Glomerular endothelial cell (primary cell): ENCODE results near the gene AGBL1. TPM values are rescaled to one million over a fixed set of nuclear protein-coding genes. Genes with fewer than 3 reads are reported as not detected.

Experiments used
- DNase-seq: peaks from one replicate; pipeline ENCODE4 v3.0.0-alpha.2; 2011; ENCODE audit warnings: low read depth, low spot score; ENCODE audit errors: extremely low read depth
- total RNA-seq: library from RNA; depleted of rRNA; stranded (reverse); fragments of >200 nt; gene quantifications from 2 replicates; pipeline ENCODE4 v1.2.3, GENCODE V29; 2015

AGBL1 gene
- total RNA-seq, 1 donor from 2014 or later, result not detected

DNA sequence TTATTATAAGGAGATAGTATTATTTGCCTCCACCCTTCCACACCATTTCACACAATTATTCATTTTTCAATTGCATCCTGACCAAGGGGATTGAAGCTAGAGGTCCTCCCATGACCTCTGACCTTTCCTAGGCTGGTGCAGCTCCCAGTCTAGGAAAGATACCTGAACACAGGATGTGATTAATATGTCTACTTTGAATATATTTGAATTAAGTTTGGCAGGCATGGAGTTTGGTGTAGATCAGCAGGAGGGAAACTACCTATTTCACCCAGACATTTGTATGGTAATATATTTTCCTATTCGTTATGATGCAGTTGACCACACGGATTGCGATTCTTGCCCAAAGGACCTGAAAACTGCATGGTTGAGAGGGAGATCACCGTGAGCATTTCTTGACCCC lies 596.3 kb downstream of the AGBL1 start:
- no peak for DNase-seq

DNA sequence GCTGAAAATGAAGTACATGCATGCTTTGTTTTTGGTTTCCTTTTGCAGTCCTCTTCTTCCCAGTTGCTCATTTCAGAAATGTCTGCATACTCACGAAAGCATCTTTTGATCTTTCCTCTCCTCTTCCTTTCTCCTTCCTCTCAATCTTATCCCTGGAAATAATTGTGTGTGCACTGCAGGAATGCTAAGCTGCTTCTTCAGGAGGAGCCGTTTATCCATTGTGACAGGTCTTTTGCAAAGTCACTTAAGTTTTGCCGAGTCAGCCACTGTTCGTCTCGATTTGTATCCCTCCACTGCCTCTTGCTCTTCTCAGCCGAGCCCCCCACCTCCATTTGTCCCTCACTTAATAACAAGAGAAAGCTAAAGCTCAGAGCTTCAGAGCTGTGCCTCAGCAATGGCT lies 597.6 kb downstream of the AGBL1 start:
- no peak for DNase-seq

DNA sequence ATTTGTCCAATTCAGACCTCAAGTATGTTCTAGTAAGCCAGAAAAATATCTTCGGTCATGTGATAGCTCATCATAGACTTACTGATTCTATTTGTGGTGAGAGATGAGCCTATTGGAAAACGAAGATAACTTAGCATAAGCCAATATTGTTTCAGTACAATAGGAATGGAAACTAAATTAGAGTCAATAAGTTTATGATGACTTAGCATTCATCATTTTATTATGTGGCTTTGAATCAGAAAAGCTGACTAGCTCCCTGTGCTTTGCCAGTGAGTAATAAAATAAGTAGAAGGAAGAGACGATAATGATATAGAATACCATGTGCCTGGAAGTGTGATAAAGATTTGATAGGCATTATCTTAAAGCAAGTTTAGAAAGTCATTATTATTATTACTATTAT lies 605.6 kb downstream of the AGBL1 start:
- no peak for DNase-seq

DNA sequence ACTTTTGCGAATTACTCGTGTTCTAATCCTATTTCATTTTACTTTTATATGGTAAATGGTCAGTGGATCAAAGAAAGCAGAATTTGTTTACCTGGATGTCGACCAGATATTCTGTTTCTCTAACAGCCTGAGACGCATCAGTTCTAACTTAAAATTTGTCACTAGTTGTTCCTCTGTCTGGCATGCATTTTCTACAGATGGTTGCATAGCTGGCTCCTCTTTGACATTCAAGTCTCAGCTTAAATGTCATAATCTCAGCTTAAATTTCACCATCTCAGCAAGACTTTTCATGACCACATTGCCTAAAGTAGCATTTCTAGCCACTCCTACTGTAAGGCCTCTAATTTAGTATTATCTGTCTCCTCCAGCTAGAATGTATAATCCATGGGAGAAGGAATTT lies 609.3 kb downstream of the AGBL1 start:
- DNase-seq, result no peak

DNA sequence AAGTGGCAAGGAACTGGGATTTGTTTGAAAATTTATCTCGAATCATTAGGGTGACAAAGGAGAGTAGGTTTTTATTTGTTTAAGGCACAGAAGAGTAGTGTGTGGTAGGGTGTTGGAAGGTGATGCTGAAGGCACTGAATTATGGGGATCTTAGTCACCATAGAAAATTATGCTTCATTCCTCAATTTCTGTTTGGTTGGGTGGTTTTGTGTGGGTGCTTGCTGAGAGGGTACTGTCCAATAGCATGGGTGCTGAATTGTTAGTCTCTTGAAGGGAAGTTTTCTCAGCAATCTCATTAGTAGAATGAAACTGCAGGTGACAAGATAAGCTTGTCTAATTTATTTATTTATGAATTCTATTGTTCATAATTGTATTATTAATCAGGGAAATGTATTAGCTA lies 610.9 kb downstream of the AGBL1 start:
- no peak for DNase-seq

DNA sequence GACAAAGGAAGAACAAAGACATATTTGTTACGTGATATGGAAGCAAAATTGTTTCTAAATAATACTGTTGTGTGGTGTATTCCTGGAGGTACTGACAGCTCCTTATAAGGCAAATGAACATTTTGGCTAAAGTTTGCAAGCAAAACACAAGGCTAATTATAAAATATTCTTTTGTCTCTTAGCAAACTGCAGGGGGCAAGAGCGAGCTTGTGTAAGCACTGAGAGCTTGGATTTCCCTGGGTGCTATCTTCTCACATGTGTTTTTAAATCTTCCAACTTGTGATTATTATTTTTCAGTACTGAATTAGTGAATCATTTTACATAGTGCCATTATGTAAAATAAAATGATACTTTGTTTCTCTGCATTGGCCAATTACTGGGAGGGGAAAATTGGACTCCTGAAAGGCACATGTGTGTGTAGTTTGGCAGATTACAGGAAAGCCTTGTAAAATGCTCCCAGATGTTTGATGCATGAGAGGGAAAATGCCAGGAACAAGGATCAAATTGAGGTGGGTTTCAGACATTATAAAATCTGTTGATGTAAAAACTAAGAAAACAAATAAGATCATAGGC lies 611.5 kb downstream of the AGBL1 start:
- DNase-seq, result no peak

DNA sequence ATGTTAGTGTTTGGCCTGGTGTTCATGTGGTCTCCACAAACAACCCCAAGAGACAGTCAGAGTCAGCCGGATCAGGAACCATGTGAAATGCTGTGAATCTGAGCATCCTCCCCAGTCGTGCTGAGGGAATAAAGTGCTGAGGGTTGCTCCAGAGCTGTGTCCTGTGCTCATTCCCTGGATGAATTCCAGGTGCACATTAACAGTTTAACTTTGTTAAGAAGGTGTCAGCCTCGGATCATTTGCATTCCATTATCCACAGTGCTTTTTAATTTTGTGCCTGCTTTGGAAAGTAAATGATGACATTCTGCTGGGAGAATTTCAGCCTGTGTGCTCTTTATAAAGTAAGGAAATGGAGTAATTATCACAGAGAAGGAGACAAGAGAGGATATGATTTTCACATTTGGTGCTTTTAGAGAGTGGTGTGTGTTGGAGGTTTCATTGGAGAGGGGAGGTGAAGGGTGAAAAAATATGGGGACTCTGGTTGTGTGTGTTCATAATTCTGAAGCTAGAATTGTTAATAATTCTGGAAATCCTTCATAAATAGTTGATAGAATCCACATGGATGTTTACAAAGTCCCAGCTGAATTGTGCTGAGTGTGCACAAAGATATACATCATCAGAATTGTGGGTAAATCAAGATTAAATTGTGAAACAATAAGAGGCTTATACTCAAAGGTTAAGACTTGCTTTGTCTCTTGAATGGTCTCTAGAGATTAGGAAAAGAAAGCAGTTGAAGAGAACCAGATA lies 621.4 kb downstream of the AGBL1 start:
- DNase-seq, result no peak

DNA sequence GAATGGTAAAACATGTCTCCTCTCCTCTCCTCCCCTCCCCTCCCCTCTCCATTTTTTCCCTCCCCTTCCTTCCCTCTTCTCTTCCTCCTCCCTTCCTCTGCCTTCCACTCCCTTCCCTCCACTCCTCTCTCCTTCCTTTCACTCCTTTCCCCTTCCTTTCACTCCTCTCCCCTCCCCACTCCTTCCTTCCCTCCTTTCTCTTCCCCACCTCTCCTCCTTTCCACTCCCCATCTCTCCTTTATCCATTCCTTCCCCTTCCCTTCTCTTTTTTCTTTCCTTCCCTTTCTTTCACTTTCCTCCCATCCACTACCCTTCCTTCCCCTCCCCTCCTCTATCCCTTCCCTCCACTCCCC lies 621.9 kb downstream of the AGBL1 start:
- no peak for DNase-seq

DNA sequence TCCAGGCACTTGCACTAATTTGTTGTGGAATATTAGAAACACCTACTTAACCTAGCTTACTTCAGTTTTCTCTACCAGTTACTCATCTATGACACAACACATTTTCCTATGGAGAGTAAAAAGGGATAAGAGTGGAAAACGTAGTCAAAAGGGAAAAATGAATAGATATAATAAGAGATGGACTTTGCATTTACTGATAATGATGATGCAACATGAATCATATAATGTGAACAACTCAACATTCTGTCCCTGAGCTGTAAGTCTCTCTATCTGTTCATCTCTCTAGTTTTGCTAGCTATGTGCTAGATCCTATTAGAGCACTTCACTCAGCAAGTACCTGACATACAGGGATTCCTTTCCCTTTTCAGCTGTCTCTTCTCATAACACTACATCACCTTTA lies 627.1 kb downstream of the AGBL1 start:
- DNase-seq, result no peak

DNA sequence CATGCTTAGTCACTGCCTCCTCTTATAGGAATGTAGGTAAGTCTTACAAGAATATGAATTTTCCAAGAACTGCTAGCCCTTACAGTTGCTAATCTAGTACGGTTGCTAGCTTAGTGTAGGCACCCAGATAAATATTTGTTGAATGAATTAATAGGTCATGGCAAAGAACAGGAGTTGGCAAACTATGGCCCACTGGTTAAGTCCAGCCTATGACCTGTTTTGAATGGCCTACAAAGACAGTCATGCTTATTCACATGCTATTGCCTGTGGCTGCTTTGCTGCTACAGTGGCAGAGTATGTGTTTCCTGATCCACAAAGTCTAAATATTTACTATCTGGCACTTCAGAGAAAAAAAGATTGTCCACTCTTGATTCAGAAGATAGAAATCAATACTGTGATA lies 631.8 kb downstream of the AGBL1 start:
- DNase-seq, result no peak

DNA sequence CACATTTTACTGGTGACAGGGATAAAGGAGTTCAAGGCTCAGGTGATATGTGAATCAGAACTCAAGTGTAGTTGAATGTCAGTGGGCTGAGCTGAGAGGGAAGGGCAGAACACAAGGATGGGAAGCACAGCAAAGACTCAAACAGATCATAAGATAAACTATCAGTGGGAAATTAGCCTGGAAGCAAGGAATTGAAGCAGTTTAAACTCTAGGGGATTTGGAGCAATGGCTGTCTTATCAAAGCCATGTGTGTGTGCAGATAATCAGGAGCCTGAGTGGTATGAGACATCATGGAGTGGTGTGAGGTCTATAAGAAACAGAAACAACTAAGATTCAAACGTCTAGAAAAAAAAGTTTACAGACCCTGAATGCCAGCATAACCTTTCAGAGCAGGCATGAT lies 634.6 kb downstream of the AGBL1 start:
- no peak for DNase-seq

DNA sequence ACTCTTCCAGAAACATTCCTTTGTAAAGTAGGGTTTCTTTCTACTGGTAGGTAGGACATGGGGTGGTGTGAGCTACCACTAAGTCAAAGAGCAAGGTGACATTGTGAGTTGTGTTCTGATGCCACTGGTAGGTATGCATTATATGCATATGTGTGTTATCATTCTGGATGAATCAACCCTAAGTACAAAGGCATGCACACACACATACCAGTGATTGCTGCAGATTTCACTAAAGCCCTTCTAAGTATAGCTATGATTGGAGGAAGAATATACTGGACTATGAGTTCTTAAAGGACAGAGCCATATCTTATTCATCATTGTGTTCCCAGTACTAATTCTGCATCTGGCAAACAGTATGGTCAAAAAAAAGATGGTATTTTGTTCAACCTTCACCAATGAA lies 646.0 kb downstream of the AGBL1 start:
- no peak for DNase-seq

DNA sequence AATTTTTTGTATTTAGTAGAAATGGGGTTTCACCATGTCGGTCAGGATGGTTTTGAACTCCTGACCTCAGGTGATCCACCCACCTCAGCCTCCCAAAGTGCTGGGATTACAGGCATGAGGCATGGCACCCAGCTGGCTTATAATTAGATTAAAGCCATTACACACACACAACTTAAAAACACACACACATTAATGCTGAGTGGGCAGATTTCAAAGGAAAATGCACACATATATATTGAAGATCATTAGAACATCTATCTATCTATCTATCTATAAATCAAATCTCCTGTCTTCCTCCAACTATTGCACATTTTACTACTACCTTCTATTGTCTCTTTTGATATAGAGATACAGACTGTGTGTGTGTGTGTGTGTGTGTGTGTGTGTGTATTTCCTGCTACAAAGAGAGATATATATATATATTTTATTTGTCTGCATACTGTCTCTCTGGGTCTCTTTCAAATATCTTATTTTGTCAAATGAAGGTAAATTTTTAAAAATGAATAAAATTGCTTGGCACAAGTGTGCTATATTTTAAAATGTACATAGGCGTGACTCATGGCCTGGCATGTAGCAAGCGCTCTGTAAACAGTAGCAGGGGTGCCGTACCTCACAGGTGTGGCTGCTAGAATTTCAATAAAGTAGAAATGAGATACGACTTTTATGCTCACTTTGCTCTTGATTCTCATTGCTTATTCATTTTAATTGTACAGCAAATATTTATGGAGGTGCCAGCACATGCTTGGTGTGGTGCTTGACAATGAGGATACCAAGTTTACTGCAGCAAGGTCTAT lies 655.8 kb downstream of the AGBL1 start:
- DNase-seq, result no peak

DNA sequence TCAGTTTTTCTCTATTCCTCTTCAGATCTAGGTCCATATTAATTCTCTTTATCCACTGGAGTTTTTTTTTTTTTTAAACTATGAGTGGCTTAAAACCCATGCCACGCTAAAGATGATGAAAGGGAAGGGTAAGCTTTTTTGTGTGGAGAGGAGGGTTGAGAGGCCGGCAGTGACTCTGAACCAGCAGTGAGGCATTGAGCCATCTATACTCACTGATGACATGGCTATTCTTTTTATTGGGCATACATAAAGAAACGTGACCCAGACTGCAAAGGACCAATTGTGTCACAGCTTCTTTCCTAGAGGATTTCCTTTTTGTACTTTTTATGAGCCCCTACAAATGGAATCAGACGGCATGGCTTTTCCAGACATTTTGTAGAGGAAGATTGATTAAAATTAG lies 662.2 kb downstream of the AGBL1 start:
- DNase-seq, result no peak

DNA sequence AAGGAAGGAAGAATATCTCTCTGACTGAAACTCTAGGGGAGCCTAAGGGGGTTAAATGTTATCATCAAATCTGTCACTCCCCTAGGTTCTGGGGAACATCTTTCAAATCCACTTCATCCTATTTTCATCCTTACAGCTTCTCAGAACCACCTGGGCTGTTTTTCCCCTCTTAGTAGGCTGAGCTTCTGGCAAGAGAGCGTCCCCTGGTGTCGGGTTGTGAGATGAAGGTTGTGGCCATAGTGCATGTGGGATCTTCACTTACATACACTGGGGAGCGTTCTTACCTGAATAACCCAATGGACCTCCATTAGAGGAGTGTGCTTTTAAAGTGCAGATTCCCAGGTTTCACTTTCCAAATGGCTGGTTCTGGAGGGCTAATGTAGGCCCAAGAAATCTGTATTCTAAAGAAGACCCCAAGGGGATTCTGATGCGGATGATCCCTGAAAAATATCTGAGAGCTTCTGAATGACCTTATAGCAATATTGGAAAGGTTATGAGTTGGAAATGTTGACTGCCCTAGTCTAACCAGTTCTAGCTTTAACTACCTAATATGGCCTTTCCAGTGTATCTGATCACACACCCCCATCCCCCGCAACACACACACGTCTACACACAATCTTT lies 663.7 kb downstream of the AGBL1 start:
- no peak for DNase-seq

DNA sequence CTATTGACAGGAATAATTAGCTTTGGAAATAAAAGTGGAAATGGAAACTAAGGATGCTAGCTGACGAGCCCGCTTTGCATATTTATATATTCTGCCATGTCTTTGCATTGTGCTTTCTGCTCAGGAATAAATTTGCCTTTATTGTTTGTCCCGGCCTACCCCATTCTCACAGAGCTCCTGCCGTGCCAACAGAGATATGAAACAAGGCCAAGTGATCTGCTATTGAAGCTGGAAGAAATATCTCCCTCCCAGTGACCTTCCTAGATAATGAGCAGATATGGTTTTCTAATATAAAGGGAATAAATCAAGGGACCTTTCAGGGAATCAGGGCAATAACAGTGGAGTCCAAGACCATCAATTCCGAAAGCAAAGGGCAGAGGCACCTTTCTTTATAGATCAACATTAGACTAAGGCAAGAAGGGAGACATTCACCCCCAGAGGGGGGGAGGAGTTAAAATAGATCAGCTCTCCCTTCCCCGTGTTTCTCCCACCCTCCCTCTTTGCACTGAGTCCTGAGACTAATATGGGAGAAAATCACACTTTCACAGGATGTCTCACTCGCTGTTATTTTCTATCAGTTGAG lies 664.6 kb downstream of the AGBL1 start:
- no peak for DNase-seq

DNA sequence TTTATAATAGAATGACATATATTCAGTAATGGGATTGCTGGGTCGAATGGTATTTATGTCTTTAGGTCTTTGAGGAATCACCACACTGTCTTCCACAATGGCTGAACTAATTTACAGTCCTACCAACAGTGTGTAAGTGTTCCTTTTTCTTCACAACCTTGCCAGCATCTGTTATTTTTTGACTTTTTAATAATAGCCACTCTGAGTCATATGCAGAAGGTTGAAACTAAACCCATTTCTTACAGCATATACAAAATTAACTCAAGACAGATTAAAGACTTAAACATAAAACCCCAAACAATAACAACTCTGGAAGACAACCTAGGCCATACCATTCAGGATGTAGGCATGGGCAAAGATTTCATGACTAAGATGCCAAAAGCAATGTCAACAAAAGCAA lies 671.4 kb downstream of the AGBL1 start:
- DNase-seq, result no peak

DNA sequence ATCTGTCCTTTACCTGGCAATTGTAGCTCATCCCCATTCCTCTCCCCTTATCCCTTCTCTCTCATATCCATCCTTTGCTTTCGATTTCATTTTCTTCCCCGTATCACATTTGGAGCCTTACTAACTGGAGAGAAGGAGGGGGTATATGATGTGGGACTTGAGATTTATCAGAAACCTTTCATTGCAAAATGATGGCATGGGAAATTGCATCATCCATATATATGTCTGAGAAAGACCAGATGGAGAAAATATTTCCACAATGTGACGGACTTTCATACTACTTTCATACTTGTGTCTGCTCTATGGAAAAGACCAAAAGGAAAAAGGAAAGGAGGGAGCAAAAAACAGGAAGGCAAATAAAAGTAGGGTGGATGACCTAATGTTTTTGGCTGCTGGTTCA lies 675.2 kb downstream of the AGBL1 start:
- DNase-seq, result no peak

DNA sequence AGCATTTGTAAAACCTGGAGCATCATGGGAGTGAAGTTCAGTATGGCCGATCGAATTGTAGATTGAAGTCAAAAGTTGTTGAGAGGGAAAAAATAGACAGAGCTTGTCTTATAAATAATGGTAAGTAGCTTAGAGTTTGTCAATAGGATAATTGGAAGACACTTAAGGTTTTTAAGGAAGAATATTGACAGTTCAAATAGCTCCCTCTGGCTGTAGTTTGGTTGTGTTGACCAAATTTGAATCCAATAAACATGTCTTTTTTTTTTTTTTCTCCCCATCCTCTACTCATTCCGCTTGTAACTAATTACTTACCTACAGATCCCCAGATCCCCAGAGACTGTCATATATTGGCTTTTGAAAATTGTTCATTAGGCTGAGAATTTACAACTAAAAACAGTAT lies 677.0 kb downstream of the AGBL1 start:
- no peak for DNase-seq

DNA sequence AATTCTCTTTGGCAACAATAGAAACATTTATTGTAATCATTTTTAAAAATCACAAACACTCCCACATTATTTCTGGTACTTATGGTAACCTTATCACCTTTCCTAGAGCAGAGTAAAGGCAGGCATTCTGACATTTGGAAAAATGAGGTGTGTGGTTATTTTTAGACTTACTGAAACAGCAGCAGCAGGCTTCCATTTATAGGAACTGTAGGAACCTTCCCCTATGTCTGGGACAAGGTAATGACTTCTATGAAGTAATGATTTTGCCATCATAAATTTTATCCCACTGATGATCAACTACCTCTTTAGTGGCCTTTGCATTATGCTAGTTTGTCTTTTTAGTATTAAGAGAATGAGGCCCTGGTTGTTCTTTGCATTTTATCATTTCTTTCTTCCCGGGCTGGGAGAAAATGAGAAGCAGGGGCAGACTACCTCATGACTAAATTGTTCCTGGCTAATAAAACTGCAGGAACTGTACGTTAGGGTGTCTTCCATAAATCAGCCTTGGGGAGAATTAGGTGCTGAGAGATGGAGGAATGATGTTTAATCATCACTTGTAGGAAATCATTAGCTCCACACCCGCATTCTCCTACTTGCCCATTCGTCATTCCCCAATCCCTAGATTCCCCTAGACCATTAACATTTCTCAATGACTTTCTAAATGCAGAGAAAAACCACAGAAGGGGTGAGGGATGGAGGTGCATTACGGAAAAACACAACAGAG lies 680.3 kb downstream of the AGBL1 start:
- no peak for DNase-seq

DNA sequence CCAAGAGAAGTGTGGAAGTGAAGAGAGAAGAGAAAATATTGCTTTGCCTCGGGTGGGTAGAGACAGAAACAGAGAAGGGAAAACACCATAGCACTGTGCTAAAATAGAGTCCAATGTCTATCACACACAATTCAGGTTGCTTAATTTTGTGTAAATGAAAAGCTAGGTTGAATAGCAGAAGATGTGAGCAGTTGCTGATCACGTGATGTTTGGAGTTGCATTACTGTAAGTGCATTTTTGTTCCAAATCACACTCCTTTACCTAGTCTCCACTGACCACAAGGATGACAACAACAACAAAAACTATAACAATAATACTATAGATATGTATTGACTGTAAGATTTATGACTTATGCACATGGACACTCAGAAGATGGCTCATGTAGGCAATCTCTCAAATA lies 683.2 kb downstream of the AGBL1 start:
- DNase-seq, result no peak
